ENCODE measurements around the gene C4A. TPM values are rescaled to one million over a fixed set of nuclear protein-coding genes. Genes with fewer than 3 reads are reported as not detected.

C4A gene
- total and polyA plus RNA-seq, 2 of the 13 experiments (the other 11 are each of a cell fraction or from before 2014, with no cell fraction given): 165 to 478 TPM

- TF ChIP-seq LRRFIP1 (CRISPR knock-in tag; conservative IDR thresholded peaks at IDR 0.05) (no peak), ZNF546 (CRISPR knock-in tag; conservative IDR thresholded peaks at IDR 0.05) (no peak), KLF11 (CRISPR knock-in tag; IDR thresholded peaks at IDR 0.05) (no peak), PHF20 (CRISPR knock-in tag; IDR thresholded peaks at IDR 0.05) (peak; percentile 45; the same call in 1 of the 2 replicates), MAFK (conservative IDR thresholded peaks at IDR 0.05 in 1 of 2, IDR thresholded peaks at IDR 0.05 in 1 of 2; ENCODE audit: low read length in 2 of 2) (peak; percentile 28 to 39; a peak in 2 of 4 replicates), ZNF609 (CRISPR knock-in tag; IDR thresholded peaks at IDR 0.05; ENCODE audit: borderline replicate concordance) (0 out of 2 replicates have a peak, but pooled peaks have one; percentile 5), TCF7 (IDR thresholded peaks at IDR 0.05; ENCODE audit: low read depth) (peak; percentile 74; the same call in 1 of the 2 replicates), EEA1 (CRISPR knock-in tag; IDR thresholded peaks at IDR 0.05; ENCODE audit: borderline replicate concordance) (0 out of 2 replicates have a peak, but pooled peaks have one; percentile 23), KDM5B (CRISPR knock-in tag; IDR thresholded peaks at IDR 0.05; ENCODE audit: borderline replicate concordance) (peak; percentile 83; the same call in 1 of the 2 replicates), ZNF652 (CRISPR knock-in tag; IDR thresholded peaks at IDR 0.05; ENCODE audit: borderline replicate concordance, low read depth) (peak; percentile 60; the same call in 1 of the 2 replicates), MAFF (IDR thresholded peaks at IDR 0.05; ENCODE audit: low read depth, low read length) (0 out of 2 replicates have a peak, but pooled peaks have one; percentile 3), ZNF704 (CRISPR knock-in tag; IDR thresholded peaks at IDR 0.05; ENCODE audit: borderline replicate concordance) (0 out of 2 replicates have a peak, but pooled peaks have one; percentile 65), SNAPC4 (CRISPR knock-in tag; IDR thresholded peaks at IDR 0.05) (0 out of 2 replicates have a peak, but pooled peaks have one; percentile 39), GFI1 (CRISPR knock-in tag; IDR thresholded peaks at IDR 0.05; ENCODE audit: borderline replicate concordance) (no peak; the same call in 1 of the 2 replicates)
Observed at GRCh38 chr6:31946370-31946885, 35.4 kb upstream of the C4A start (continued).

All from HepG2 (cell line).